Mesothelial cell of epicardium (in vitro differentiated cells): ENCODE measurements around the gene CHAF1A. TPM values are rescaled to one million over a fixed set of nuclear protein-coding genes. Genes with fewer than 3 reads are reported as not detected.
A peak's percentile ranks its signal among the peaks of the same experiment; 100 is the strongest.

Source experiments
- DNase-seq, 2 experiments: peaks; one replicate each; pipeline ENCODE4 v3.0.0; 2021; ENCODE audit warnings: low spot score in 2 of 2; ENCODE audit not compliant: unreplicated experiment in 2 of 2
- H3K27ac Mint-ChIP-seq: 2 replicates; pipeline ENCODE4 v1.8.0; 2021; ENCODE audit warnings: mixed read lengths
- H3K27me3 Mint-ChIP-seq: 2 replicates; pipeline ENCODE4 v1.8.0; 2021; ENCODE audit warnings: low read depth, mixed read lengths
- H3K36me3 Mint-ChIP-seq: 2 replicates; pipeline ENCODE4 v1.8.0; 2021; ENCODE audit warnings: mixed read lengths
- H3K4me1 Mint-ChIP-seq: 2 replicates; pipeline ENCODE4 v1.8.0; 2021; ENCODE audit warnings: mixed read lengths
- H3K4me3 Mint-ChIP-seq: 2 replicates; pipeline ENCODE4 v1.8.0; 2021; ENCODE audit warnings: mild to moderate bottlenecking, moderate library complexity, mixed read lengths
- H3K9me3 Mint-ChIP-seq: 2 replicates; pipeline ENCODE4 v1.8.0; 2021; ENCODE audit warnings: mixed read lengths
- CTCF ChIP-seq: fragments of 200-600 bp; sonication (generic); IDR thresholded peaks from one replicate; pipeline ENCODE4 v1.5.0; 2021; ENCODE audit warnings: antibody characterized with exemption; ENCODE audit not compliant: unreplicated experiment
- total RNA-seq: library from RNA; stranded (reverse); gene quantifications from 3 replicates; pipeline ENCODE4 v1.2.1, GENCODE V29; 2021

CHAF1A gene
- total RNA-seq, 1 donor from 2014 or later = 33.1 TPM

- no peak for DNase-seq
- Mint-ChIP-seq H3K27me3 (no peaks in the 10 kb centered on the region), H3K27ac (no peak overlapping the region), H3K4me1 (no peaks in the 10 kb centered on the region), H3K36me3 (peaks cover 4% of the 10 kb centered on the region), H3K4me3 (no peak overlapping the region), H3K9me3 (no peaks in the 10 kb centered on the region)
- no peak for TF ChIP-seq CTCF
Observed at GRCh38 chr19:4357921-4358326, 44.5 kb upstream of the CHAF1A start.

GRCh38 chr19:4358709-4359626 lies 43.5 kb upstream of the CHAF1A start:
- Mint-ChIP-seq H3K9me3 (no peaks in the 10 kb centered on the region), H3K4me3 (no peak overlapping the region), H3K36me3 (peaks cover 7% of the 10 kb centered on the region), H3K27me3 (no peaks in the 10 kb centered on the region), H3K4me1 (no peaks in the 10 kb centered on the region), H3K27ac (no peak overlapping the region)
- no peak for TF ChIP-seq CTCF
- DNase-seq = no peak

- no peak overlapping the region for H3K27ac Mint-ChIP-seq
- H3K4me1 Mint-ChIP-seq = no peaks in the 10 kb centered on the region
- no peaks in the 10 kb centered on the region for H3K27me3 Mint-ChIP-seq
- H3K9me3 Mint-ChIP-seq = no peaks in the 10 kb centered on the region
- peaks cover 7% of the 10 kb centered on the region for H3K36me3 Mint-ChIP-seq
- DNase-seq = no peak
- no peak overlapping the region for H3K4me3 Mint-ChIP-seq
- no peak for TF ChIP-seq CTCF
Observed at GRCh38 chr19:4359627-4360000, 42.8 kb upstream of the CHAF1A start.

GRCh38 chr19:4360081-4360569 lies 42.3 kb upstream of the CHAF1A start:
- Mint-ChIP-seq H3K4me1 (no peaks in the 10 kb centered on the region), H3K9me3 (no peaks in the 10 kb centered on the region), H3K36me3 (peaks cover 7% of the 10 kb centered on the region), H3K27ac (peak overlapping the region; percentile 66), H3K4me3 (no peak overlapping the region), H3K27me3 (no peaks in the 10 kb centered on the region)
- DNase-seq = no peak
- TF ChIP-seq CTCF = no peak

GRCh38 chr19:4360641-4361151 lies 41.7 kb upstream of the CHAF1A start:
- peak overlapping the region; percentile 66 for H3K27ac Mint-ChIP-seq
- H3K36me3 Mint-ChIP-seq = peaks cover 7% of the 10 kb centered on the region
- H3K9me3 Mint-ChIP-seq = no peaks in the 10 kb centered on the region

More at GRCh38 chr19:4360641-4361151, 41.7 kb upstream of the CHAF1A start:
- no peak for TF ChIP-seq CTCF
- no peaks in the 10 kb centered on the region for H3K27me3 Mint-ChIP-seq
- H3K4me1 Mint-ChIP-seq = no peaks in the 10 kb centered on the region
- H3K4me3 Mint-ChIP-seq = no peak overlapping the region
- no peak for DNase-seq
